ENCODE data around the gene CNTNAP2.

- TF ChIP-seq POLR2A (IDR thresholded peaks at IDR 0.05), result no peak
- no peak for TF ChIP-seq CTCF (IDR thresholded peaks at IDR 0.05)
- no peak for TF ChIP-seq EP300 (IDR thresholded peaks at IDR 0.05)
Measured at GRCh38 chr7:146690987-146691386, 574.4 kb downstream of the CNTNAP2 start.

All from suprapubic skin (tissue), 3 donors.